ENCODE data around the gene CD8A.
"Not testable (repeated sequence)": the region's sequence is repeated elsewhere in the genome, so short reads cannot be mapped to it uniquely, and the experiment has no call there.

Gene CD8A

GRCh38 chr2:86776532-86776931 lies 14.2 kb downstream of the CD8A start:
- DNase-seq (ENCODE audit: low read depth in 2 of 2): no peak

- DNase-seq (ENCODE audit: low read depth in 2 of 2): no peak
Measured at GRCh38 chr2:86775338-86775737, 15.4 kb downstream of the CD8A start.

- no peak for DNase-seq (ENCODE audit: low read depth in 2 of 2)
Measured at GRCh38 chr2:86774862-86775261, 15.9 kb downstream of the CD8A start.

- DNase-seq (ENCODE audit: low read depth in 2 of 2): no peak
Measured at GRCh38 chr2:86772611-86773010, 18.1 kb downstream of the CD8A start.

- DNase-seq (ENCODE audit: low read depth in 2 of 2): no peak
Measured at GRCh38 chr2:86770816-86771301, 19.9 kb downstream of the CD8A start.

- no peak for DNase-seq (ENCODE audit: low read depth in 2 of 2)
Measured at GRCh38 chr2:86769838-86770237, 20.9 kb downstream of the CD8A start.

- DNase-seq (ENCODE audit: low read depth in 2 of 2): no peak
Measured at GRCh38 chr2:86768189-86768949, 22.3 kb downstream of the CD8A start.

- DNase-seq (ENCODE audit: low read depth in 2 of 2): no peak
Measured at GRCh38 chr2:86765310-86765695, 25.4 kb downstream of the CD8A start.

GRCh38 chr2:86764661-86765309 lies 25.9 kb downstream of the CD8A start:
- DNase-seq (ENCODE audit: low read depth in 2 of 2): no peak

- no peak for DNase-seq (ENCODE audit: low read depth in 2 of 2)
Measured at GRCh38 chr2:86760371-86760770, 30.3 kb downstream of the CD8A start.

- no peak for DNase-seq (ENCODE audit: low read depth in 2 of 2)
Measured at GRCh38 chr2:86758405-86758804, 32.3 kb downstream of the CD8A start.

GRCh38 chr2:86753606-86754005 lies 37.1 kb downstream of the CD8A start:
- DNase-seq (ENCODE audit: low read depth in 2 of 2): no peak

GRCh38 chr2:86752934-86753333 lies 37.8 kb downstream of the CD8A start:
- DNase-seq (ENCODE audit: low read depth in 2 of 2): no peak

- DNase-seq (ENCODE audit: low read depth in 2 of 2): no peak
Measured at GRCh38 chr2:86751778-86752177, 38.9 kb downstream of the CD8A start.

GRCh38 chr2:86750240-86750839 lies 40.4 kb downstream of the CD8A start:
- no peak for DNase-seq (ENCODE audit: low read depth in 2 of 2)

GRCh38 chr2:86747711-86748639 lies 42.7 kb downstream of the CD8A start:
- DNase-seq (ENCODE audit: low read depth in 2 of 2): no peak

- DNase-seq (ENCODE audit: low read depth in 2 of 2): no peak
Measured at GRCh38 chr2:86746939-86747338, 43.8 kb downstream of the CD8A start.

GRCh38 chr2:86744152-86744551 lies 46.6 kb downstream of the CD8A start:
- DNase-seq (ENCODE audit: low read depth in 2 of 2): no peak

- DNase-seq (ENCODE audit: low read depth in 2 of 2): not testable (repeated sequence)
Measured at GRCh38 chr2:86741889-86742498, 48.7 kb downstream of the CD8A start.

- not testable (repeated sequence) for DNase-seq (ENCODE audit: low read depth in 2 of 2)
Measured at GRCh38 chr2:86739889-86740288, 50.8 kb downstream of the CD8A start.

- DNase-seq (ENCODE audit: low read depth in 2 of 2): not testable (repeated sequence)
Measured at GRCh38 chr2:86739485-86739884, 51.2 kb downstream of the CD8A start.
